GM21717 (cell line): ENCODE measurements around the gene AP5Z1.
"Not testable (repeated sequence)": the region's sequence is repeated elsewhere in the genome, so short reads cannot be mapped to it uniquely, and the experiment has no call there.

Experiments used
- ATAC-seq: cut with Tn5 transposase; IDR thresholded peaks from one replicate; pipeline ENCODE4 v1.9.1; 2021; ENCODE audit warnings: mild to moderate bottlenecking, moderate library complexity; ENCODE audit not compliant: unreplicated experiment

AP5Z1 gene

GRCh38 chr7:4787947-4788626 is 12.7 kb downstream of the AP5Z1 start:
- no peak for ATAC-seq

GRCh38 chr7:4788627-4789189 is 13.3 kb downstream of the AP5Z1 start:
- ATAC-seq = no peak

- no peak for ATAC-seq
Measured at GRCh38 chr7:4789194-4790077, 14.0 kb downstream of the AP5Z1 start.

- no peak for ATAC-seq
Measured at GRCh38 chr7:4790078-4790465, 14.6 kb downstream of the AP5Z1 start.

GRCh38 chr7:4790516-4790991 is 15.1 kb downstream of the AP5Z1 start:
- no peak for ATAC-seq

- ATAC-seq = no peak
Measured at GRCh38 chr7:4791101-4791737, 15.8 kb downstream of the AP5Z1 start.

GRCh38 chr7:4791738-4792536 is 16.5 kb downstream of the AP5Z1 start:
- ATAC-seq = no peak

- no peak for ATAC-seq
Measured at GRCh38 chr7:4792537-4793126, 17.2 kb downstream of the AP5Z1 start.

- not testable (repeated sequence) for ATAC-seq
Measured at GRCh38 chr7:4793385-4793993, 18.1 kb downstream of the AP5Z1 start.

- ATAC-seq = not testable (repeated sequence)
Measured at GRCh38 chr7:4794171-4794570, 18.7 kb downstream of the AP5Z1 start.

- ATAC-seq = no peak
Measured at GRCh38 chr7:4794591-4795350, 19.3 kb downstream of the AP5Z1 start.

- no peak for ATAC-seq
Measured at GRCh38 chr7:4796453-4796852, 21.0 kb downstream of the AP5Z1 start.

- peak; percentile 58 for ATAC-seq
Measured at GRCh38 chr7:4797858-4798705, 22.7 kb downstream of the AP5Z1 start.

GRCh38 chr7:4798706-4799235 is 23.3 kb downstream of the AP5Z1 start:
- no peak for ATAC-seq

GRCh38 chr7:4799508-4800268 is 24.3 kb downstream of the AP5Z1 start:
- no peak for ATAC-seq

GRCh38 chr7:4800487-4800886 is 25.1 kb downstream of the AP5Z1 start:
- no peak for ATAC-seq
